Trophoblast cell (in vitro differentiated cells and primary cell): ENCODE measurements around the gene TEAD1.

Experiments
- DNase-seq, 2 donors: peaks; one replicate each; pipeline ENCODE4 v3.0.0-alpha.2; 2016
- H2AFZ ChIP-seq: 2 replicates; pipeline ENCODE4 v1.6.1; 2013; ENCODE audit warnings: low read length, moderate library complexity, mild to moderate bottlenecking; ENCODE audit not compliant: insufficient read depth, poor library complexity
- H2AK5ac ChIP-seq: 2 replicates; pipeline ENCODE4 v1.6.1; 2013; ENCODE audit warnings: mild to moderate bottlenecking, low read length
- H2BK120ac ChIP-seq: 2 replicates; pipeline ENCODE4 v1.6.1; 2013; ENCODE audit warnings: low read length, mild to moderate bottlenecking, moderate library complexity; ENCODE audit not compliant: insufficient read depth, poor library complexity
- H2BK12ac ChIP-seq: 2 replicates; pipeline ENCODE4 v1.6.1; 2013; ENCODE audit warnings: mild to moderate bottlenecking, low read length, moderate library complexity
- H2BK5ac ChIP-seq: 2 replicates; pipeline ENCODE4 v1.6.1; 2013; ENCODE audit warnings: low read length, low read depth, moderate library complexity, mild to moderate bottlenecking; ENCODE audit not compliant: poor library complexity
- H3K14ac ChIP-seq: 2 replicates; pipeline ENCODE4 v1.6.1; 2013; ENCODE audit warnings: mild to moderate bottlenecking, low read length
- H3K18ac ChIP-seq: 2 replicates; pipeline ENCODE4 v1.6.1; 2013; ENCODE audit warnings: mild to moderate bottlenecking, low read length
- H3K23ac ChIP-seq: 2 replicates; pipeline ENCODE4 v1.6.1; 2013; ENCODE audit warnings: low read length
- H3K27ac ChIP-seq: 2 replicates; pipeline ENCODE4 v1.5.1; 2013; ENCODE audit warnings: low read depth, mild to moderate bottlenecking, inconsistent platforms, low read length, moderate library complexity
- H3K27me3 ChIP-seq: 2 replicates; pipeline ENCODE4 v1.6.1; 2013; ENCODE audit warnings: inconsistent platforms, mild to moderate bottlenecking, low read length, moderate library complexity; ENCODE audit not compliant: insufficient read depth
- H3K36me3 ChIP-seq, 2 experiments: 1 replicate in 1 of 2; 2 replicates in 1 of 2; pipeline ENCODE4 v1.6.1; 2013; ENCODE audit warnings: low read length in 2 of 2, mild to moderate bottlenecking in 2 of 2, moderate library complexity in 1 of 2; ENCODE audit not compliant: insufficient read depth in 2 of 2, control insufficient read depth in 1 of 2
- H3K4ac ChIP-seq: 2 replicates; pipeline ENCODE4 v1.6.1; 2013; ENCODE audit warnings: low read depth, mild to moderate bottlenecking, low read length, moderate library complexity
- H3K4me1 ChIP-seq, 2 experiments: 1 replicate in 1 of 2; 2 replicates in 1 of 2; pipeline ENCODE4 v1.6.1; 2013; ENCODE audit warnings: low read length in 2 of 2, mild to moderate bottlenecking in 2 of 2, moderate library complexity in 1 of 2; ENCODE audit not compliant: insufficient read depth in 2 of 2, control insufficient read depth in 1 of 2
- H3K4me2 ChIP-seq: 2 replicates; pipeline ENCODE4 v1.6.1; 2013; ENCODE audit warnings: inconsistent platforms, mild to moderate bottlenecking, low read length, moderate library complexity
- H3K4me3 ChIP-seq: 2 replicates; pipeline ENCODE4 v1.5.1; 2013; ENCODE audit warnings: mild to moderate bottlenecking, low read depth, low read length, inconsistent platforms
- H3K79me1 ChIP-seq: one replicate; pipeline ENCODE4 v1.6.1; 2013; ENCODE audit warnings: low read length
- H3K79me2 ChIP-seq: 2 replicates; pipeline ENCODE4 v1.6.1; 2013; ENCODE audit warnings: low read length, mild to moderate bottlenecking; ENCODE audit not compliant: control insufficient read depth, insufficient read depth, poor library complexity
- H3K9ac ChIP-seq: 2 replicates; pipeline ENCODE4 v1.6.1; 2013; ENCODE audit warnings: mild to moderate bottlenecking, low read length
- H3K9me3 ChIP-seq: 2 replicates; pipeline ENCODE4 v1.6.1; 2013; ENCODE audit warnings: low read depth, mild to moderate bottlenecking, control low read depth, inconsistent platforms, low read length; ENCODE audit not compliant: insufficient read depth
- H4K12ac ChIP-seq: 2 replicates; pipeline ENCODE4 v1.6.1; 2013; ENCODE audit warnings: low read depth, mild to moderate bottlenecking, low read length, moderate library complexity
- H4K8ac ChIP-seq: 2 replicates; pipeline ENCODE4 v1.6.1; 2013; ENCODE audit warnings: low read depth, mild to moderate bottlenecking, low read length, moderate library complexity
- H4K91ac ChIP-seq: one replicate; pipeline ENCODE4 v1.6.1; 2013; ENCODE audit warnings: low read depth, mild to moderate bottlenecking, low read length, moderate library complexity
- WGBS: extraction: QIAGEN DNeasy Blood & Tissue Kit; methylation state at CpG from one replicate; pipeline ENCODE4 v1.1.7; 2013; ENCODE audit warnings: missing lambda C conversion rate; ENCODE audit not compliant: insufficient read length, insufficient coverage; ENCODE audit errors: extremely low coverage; 5-methylcytosine and 5-hydroxymethylcytosine counted together

The TEAD1 gene

DNA sequence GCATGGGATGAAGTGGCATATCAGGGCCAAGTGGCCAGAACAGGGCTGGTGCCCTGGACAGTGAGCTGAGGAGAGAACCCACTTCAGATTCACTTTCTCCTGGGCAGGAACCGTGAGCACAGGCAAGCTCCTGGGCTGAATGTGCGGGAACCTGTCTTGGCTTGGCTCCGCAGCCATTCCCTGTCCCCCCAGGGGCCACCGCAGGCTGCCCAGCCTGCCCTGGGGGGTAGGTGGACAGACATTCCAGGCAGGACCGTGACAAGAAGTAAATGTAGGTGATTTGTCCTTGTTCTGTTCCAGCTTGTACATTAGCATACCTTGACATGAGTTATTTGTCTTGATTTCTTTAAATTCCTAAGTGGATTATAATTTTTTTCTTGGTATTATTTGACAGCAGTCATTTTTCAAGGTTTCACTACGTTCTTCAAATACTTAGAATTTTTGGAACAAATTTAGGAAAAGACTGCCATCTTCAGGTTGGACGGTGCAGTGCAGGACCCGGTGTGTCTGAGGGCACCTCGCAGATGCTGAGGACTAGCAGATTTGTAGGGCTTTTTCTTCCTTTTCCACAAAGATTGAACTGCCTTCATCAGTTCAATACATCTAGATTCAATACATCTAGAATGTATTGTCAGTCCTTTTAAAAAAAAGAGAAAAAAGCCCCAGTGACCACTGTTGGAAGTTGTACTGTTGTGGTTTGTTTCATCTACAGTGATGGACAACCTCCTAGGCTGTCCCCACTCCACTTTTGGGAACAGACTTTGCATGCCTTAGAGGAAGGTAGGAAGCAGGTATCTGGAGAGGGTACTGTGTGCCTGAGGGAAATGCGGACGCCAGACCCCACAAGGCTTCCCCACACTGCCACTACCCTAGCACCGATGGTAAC, 219.8 kb downstream of the TEAD1 start:
- Histone ChIP-seq H4K12ac (no peak overlapping the region), H4K91ac (peak overlapping the region; percentile 57), H3K79me2 (no peaks in the 10 kb centered on the region), H3K4ac (peak overlapping the region; percentile 47), H3K79me1 (peaks cover 5% of the 10 kb centered on the region), H3K36me3 (peaks cover 30 to 44% of the 10 kb centered on the region in 2 experiments), H3K27ac (peak overlapping the region; percentile 12), H2AK5ac (no peak overlapping the region), H3K9ac (no peak overlapping the region), H3K14ac (peak overlapping the region; percentile 3), H3K4me3 (no peak overlapping the region), H4K8ac (no peak overlapping the region), H3K4me1 (peaks cover 8 to 15% of the 10 kb centered on the region in 2 experiments), H2BK5ac (no peak overlapping the region), H3K23ac (no peak overlapping the region), H2AFZ (no peak overlapping the region), H2BK120ac (peak overlapping the region; percentile 5), H3K18ac (peak overlapping the region; percentile 10), H3K27me3 (no peaks in the 10 kb centered on the region), H2BK12ac (peak overlapping the region; percentile 64), H3K9me3 (no peaks in the 10 kb centered on the region), H3K4me2 (peak overlapping the region; percentile 15)
- peak; percentile 76 to 94 for DNase-seq
- WGBS = no CpG with 5 or more reads among the region's 12 CpGs

DNA sequence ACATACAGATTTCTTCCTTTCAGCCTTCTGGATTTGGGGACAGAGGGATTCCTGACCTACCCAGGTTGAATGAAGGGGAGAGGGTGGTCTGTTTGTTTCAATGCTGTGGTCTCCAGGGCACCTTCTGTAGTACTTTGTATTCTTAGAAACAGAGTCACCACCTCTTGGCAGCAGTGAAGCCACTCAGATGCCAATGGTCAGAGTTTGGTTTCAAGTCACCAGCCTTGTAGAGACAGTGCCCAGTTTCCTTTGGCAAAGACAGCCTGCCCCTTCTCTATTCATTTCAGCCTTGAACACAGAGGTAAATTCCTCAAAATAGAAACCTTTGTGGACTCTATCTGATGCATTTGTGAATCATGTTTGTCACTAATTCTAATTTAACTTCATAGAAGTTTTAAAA, 223.2 kb downstream of the TEAD1 start:
- H2BK5ac ChIP-seq = no peak overlapping the region
- no peak overlapping the region for H2BK12ac ChIP-seq
- H2BK120ac ChIP-seq = no peak overlapping the region
- no peak overlapping the region for H3K9ac ChIP-seq
- H3K27me3 ChIP-seq = no peaks in the 10 kb centered on the region
- H4K91ac ChIP-seq = no peak overlapping the region
- DNase-seq = no peak
- H3K79me2 ChIP-seq = no peaks in the 10 kb centered on the region
- peaks cover 5% of the 10 kb centered on the region for H3K79me1 ChIP-seq
- no peak overlapping the region for H2AFZ ChIP-seq
- peaks cover 8 to 12% of the 10 kb centered on the region in 2 experiments for H3K4me1 ChIP-seq
- no peak overlapping the region for H4K12ac ChIP-seq
- peaks cover 29 to 46% of the 10 kb centered on the region in 2 experiments for H3K36me3 ChIP-seq
- H3K4me3 ChIP-seq = no peak overlapping the region
- no peak overlapping the region for H3K4me2 ChIP-seq
- H4K8ac ChIP-seq = no peak overlapping the region
- no peak overlapping the region for H3K14ac ChIP-seq
- H3K27ac ChIP-seq = no peak overlapping the region
- H2AK5ac ChIP-seq = no peak overlapping the region
- no peak overlapping the region for H3K18ac ChIP-seq
- H3K9me3 ChIP-seq = peaks cover 2% of the 10 kb centered on the region
- no peak overlapping the region for H3K4ac ChIP-seq
- H3K23ac ChIP-seq = no peak overlapping the region

DNA sequence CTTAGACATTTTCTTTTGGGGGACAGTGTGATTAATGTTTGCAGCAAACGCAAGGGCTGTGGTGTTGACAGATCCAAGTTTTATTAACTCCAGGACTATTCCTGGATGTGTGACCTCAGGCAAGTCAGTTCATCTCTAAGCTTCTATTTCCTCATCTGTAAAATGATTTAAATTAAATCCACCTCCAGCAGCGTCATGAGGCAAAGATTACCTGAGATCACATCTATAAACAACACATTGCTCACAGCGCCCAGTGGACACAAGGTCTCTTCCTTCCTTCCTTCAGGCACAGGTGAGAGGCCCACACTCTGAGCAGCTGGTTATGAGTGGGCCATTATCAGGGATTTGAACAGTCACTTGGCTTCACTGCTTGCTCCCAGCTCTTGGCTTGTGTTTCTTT, 223.6 kb downstream of the TEAD1 start:
- no peak overlapping the region for H2AK5ac ChIP-seq
- no peaks in the 10 kb centered on the region for H3K79me2 ChIP-seq
- no peak overlapping the region for H4K12ac ChIP-seq
- peaks cover 2% of the 10 kb centered on the region for H3K9me3 ChIP-seq
- H2BK120ac ChIP-seq = no peak overlapping the region
- no peak overlapping the region for H3K27ac ChIP-seq
- H2BK12ac ChIP-seq = no peak overlapping the region
- no CpG with 5 or more reads among the region's 3 CpGs for WGBS
- no peak overlapping the region for H3K4ac ChIP-seq
- no peak for DNase-seq
- H2AFZ ChIP-seq = no peak overlapping the region
- no peak overlapping the region for H4K91ac ChIP-seq
- no peak overlapping the region for H3K14ac ChIP-seq
- H3K9ac ChIP-seq = no peak overlapping the region
- H3K36me3 ChIP-seq = peaks cover 32 to 48% of the 10 kb centered on the region in 2 experiments
- H3K4me3 ChIP-seq = no peak overlapping the region
- peaks cover 5% of the 10 kb centered on the region for H3K79me1 ChIP-seq
- H2BK5ac ChIP-seq = no peak overlapping the region
- no peak overlapping the region for H3K23ac ChIP-seq
- H3K4me2 ChIP-seq = no peak overlapping the region
- no peaks in the 10 kb centered on the region for H3K27me3 ChIP-seq
- no peak overlapping the region for H4K8ac ChIP-seq
- peaks cover 8 to 12% of the 10 kb centered on the region in 2 experiments for H3K4me1 ChIP-seq
- H3K18ac ChIP-seq = no peak overlapping the region

DNA sequence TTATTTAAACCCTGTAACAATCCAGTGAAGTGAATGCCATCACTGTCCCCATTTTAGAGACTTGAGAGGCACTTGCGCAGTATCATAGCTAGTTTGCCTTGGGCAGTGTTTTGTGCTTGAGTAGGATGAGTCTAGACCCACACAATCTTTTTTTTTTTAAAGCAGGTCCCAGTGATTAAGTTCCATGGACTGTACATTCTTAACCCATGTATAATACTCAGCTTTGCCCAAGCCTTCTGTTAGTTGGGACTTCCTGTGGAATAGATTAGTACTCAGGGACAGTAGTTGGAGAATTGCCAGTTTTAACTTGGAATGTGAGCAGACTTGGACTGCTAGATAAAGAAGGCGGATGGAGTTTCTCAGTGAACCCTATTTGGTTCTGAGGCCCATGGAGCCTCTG, 226.3 kb downstream of the TEAD1 start:
- Histone ChIP-seq H3K4me2 (no peak overlapping the region), H3K79me2 (no peaks in the 10 kb centered on the region), H3K27ac (no peak overlapping the region), H2AK5ac (no peak overlapping the region), H3K4me1 (peaks cover 0 to 1% of the 10 kb centered on the region in 2 experiments), H2AFZ (no peak overlapping the region), H3K9me3 (peaks cover 2% of the 10 kb centered on the region), H3K79me1 (no peaks in the 10 kb centered on the region), H4K8ac (no peak overlapping the region), H3K36me3 (peaks cover 19 to 39% of the 10 kb centered on the region in 2 experiments), H4K12ac (no peak overlapping the region), H2BK5ac (no peak overlapping the region), H3K18ac (no peak overlapping the region), H3K9ac (no peak overlapping the region), H3K27me3 (no peaks in the 10 kb centered on the region), H2BK12ac (no peak overlapping the region), H3K14ac (no peak overlapping the region), H3K4ac (no peak overlapping the region), H2BK120ac (no peak overlapping the region), H3K23ac (no peak overlapping the region), H4K91ac (no peak overlapping the region), H3K4me3 (no peak overlapping the region)
- no CpG with 5 or more reads among the region's 2 CpGs for WGBS
- DNase-seq = peak; percentile 82 to 93
